H9 (cell line): ENCODE data around the gene REG3G. TPM values are rescaled to one million over a fixed set of nuclear protein-coding genes. Genes with fewer than 3 reads are reported as not detected.

ENCODE experiments used
- DNase-seq: peaks from one replicate; pipeline ENCODE4 v3.0.0-alpha.2; 2017
- H2AFZ ChIP-seq: one replicate; pipeline ENCODE4 v1.6.1; 2013; ENCODE audit warnings: mild to moderate bottlenecking, low read length, control low read depth, moderate library complexity
- H2AK5ac ChIP-seq: 2 replicates; pipeline ENCODE4 v1.6.1; 2013; ENCODE audit warnings: low read length, control low read depth, mixed read lengths; ENCODE audit not compliant: insufficient read length
- H2BK120ac ChIP-seq: one replicate; pipeline ENCODE4 v1.6.1; 2013; ENCODE audit warnings: low read depth, mild to moderate bottlenecking, low read length, control low read depth, inconsistent platforms; ENCODE audit not compliant: poor library complexity, severe bottlenecking
- H2BK12ac ChIP-seq: 2 replicates; pipeline ENCODE4 v1.6.1; 2013; ENCODE audit warnings: low read length, control low read depth, mixed read lengths, low read depth; ENCODE audit not compliant: insufficient read length
- H2BK15ac ChIP-seq: 2 replicates; pipeline ENCODE4 v1.6.1; 2013; ENCODE audit warnings: low read depth, low read length, control low read depth
- H2BK20ac ChIP-seq: one replicate; pipeline ENCODE4 v1.6.1; 2013; ENCODE audit warnings: low read depth, mild to moderate bottlenecking, low read length, control low read depth, inconsistent platforms; ENCODE audit not compliant: poor library complexity, severe bottlenecking
- H2BK5ac ChIP-seq: 2 replicates; pipeline ENCODE4 v1.6.1; 2013; ENCODE audit warnings: low read length, control low read depth, mixed read lengths; ENCODE audit not compliant: insufficient read length
- H3K14ac ChIP-seq: 2 replicates; pipeline ENCODE4 v1.6.1; 2013; ENCODE audit warnings: low read length, control low read depth; ENCODE audit not compliant: insufficient read depth
- H3K18ac ChIP-seq: 2 replicates; pipeline ENCODE4 v1.6.1; 2013; ENCODE audit warnings: low read depth, mild to moderate bottlenecking, mixed read lengths, low read length, control low read depth; ENCODE audit not compliant: insufficient read length
- H3K23ac ChIP-seq: 2 replicates; pipeline ENCODE4 v1.6.1; 2013; ENCODE audit warnings: low read length, control low read depth, mixed read lengths, low read depth; ENCODE audit not compliant: insufficient read length
- H3K23me2 ChIP-seq: 2 replicates; pipeline ENCODE4 v1.6.1; 2013; ENCODE audit warnings: low read depth, mild to moderate bottlenecking, mixed read lengths, low read length, control low read depth; ENCODE audit not compliant: insufficient read length, poor library complexity, severe bottlenecking
- H3K27ac ChIP-seq: 2 replicates; pipeline ENCODE4 v1.5.1; 2013; ENCODE audit warnings: low read length, control low read depth, mixed read lengths, low read depth; ENCODE audit not compliant: insufficient read length
- H3K27me3 ChIP-seq: 2 replicates; pipeline ENCODE4 v1.6.1; 2013; ENCODE audit warnings: low read length, control low read depth, inconsistent platforms; ENCODE audit not compliant: insufficient read depth
- H3K4ac ChIP-seq: 2 replicates; pipeline ENCODE4 v1.6.1; 2013; ENCODE audit warnings: low read depth, mild to moderate bottlenecking, control low read depth, inconsistent platforms, low read length, moderate library complexity
- H3K4me1 ChIP-seq: 2 replicates; pipeline ENCODE4 v1.6.1; 2013; ENCODE audit warnings: low read length, control low read depth, inconsistent platforms; ENCODE audit not compliant: insufficient read depth
- H3K4me2 ChIP-seq: 2 replicates; pipeline ENCODE4 v1.6.1; 2013; ENCODE audit warnings: low read length, control low read depth, mixed read lengths; ENCODE audit not compliant: insufficient read length, insufficient read depth
- H3K56ac ChIP-seq: 2 replicates; pipeline ENCODE4 v1.6.1; 2013; ENCODE audit warnings: low read depth, mild to moderate bottlenecking, mixed read lengths, low read length, control low read depth; ENCODE audit not compliant: insufficient read length
- H3K79me1 ChIP-seq: 2 replicates; pipeline ENCODE4 v1.6.1; 2013; ENCODE audit warnings: low read depth, mild to moderate bottlenecking, moderate library complexity, low read length, control low read depth, inconsistent platforms; ENCODE audit not compliant: insufficient read depth, poor library complexity, severe bottlenecking
- H3K79me2 ChIP-seq: 2 replicates; pipeline ENCODE4 v1.6.1; 2013; ENCODE audit warnings: low read length, control low read depth, inconsistent platforms; ENCODE audit not compliant: insufficient read depth
- H3K9ac ChIP-seq: 2 replicates; pipeline ENCODE4 v1.6.1; 2013; ENCODE audit warnings: low read length, control low read depth, mixed read lengths; ENCODE audit not compliant: insufficient read length; ENCODE audit errors: extremely low read depth
- H3K9me3 ChIP-seq: one replicate; pipeline ENCODE4 v1.6.1; 2013; ENCODE audit warnings: low read depth, low read length, inconsistent platforms; ENCODE audit not compliant: control insufficient read depth
- H3T11ph ChIP-seq: one replicate; pipeline ENCODE4 v1.6.1; 2013; ENCODE audit warnings: mild to moderate bottlenecking, low read length, control low read depth, inconsistent platforms
- H4K20me1 ChIP-seq: one replicate; pipeline ENCODE4 v1.6.1; 2013; ENCODE audit not compliant: control insufficient read depth, insufficient read length, insufficient read depth
- H4K5ac ChIP-seq: 2 replicates; pipeline ENCODE4 v1.6.1; 2013; ENCODE audit warnings: low read depth, mild to moderate bottlenecking, mixed read lengths, low read length, control low read depth; ENCODE audit not compliant: insufficient read length
- H4K8ac ChIP-seq: replicated peaks from 2 replicates; pipeline ENCODE4 v1.6.1; 2013; ENCODE audit warnings: low read length, control low read depth, mixed read lengths, low read depth; ENCODE audit not compliant: insufficient read length
- H4K91ac ChIP-seq: 2 replicates; pipeline ENCODE4 v1.6.1; 2013; ENCODE audit warnings: low read depth, mild to moderate bottlenecking, moderate library complexity, mixed read lengths, low read length, control low read depth; ENCODE audit not compliant: insufficient read length
- H3K27ac Mint-ChIP-seq, 3 experiments: 2 replicates in 2 of 3; 3 replicates in 1 of 3; pipeline ENCODE4 v1.8.0; 2020 to 2021; ENCODE audit warnings: mixed read lengths in 3 of 3, mild to moderate bottlenecking in 1 of 3, moderate library complexity in 1 of 3
- H3K27me3 Mint-ChIP-seq: 2 replicates; pipeline ENCODE4 v1.8.0; 2021; ENCODE audit warnings: low read depth, mild to moderate bottlenecking, moderate library complexity, mixed read lengths
- H3K36me3 Mint-ChIP-seq, 3 experiments: 2 replicates in 2 of 3; 3 replicates in 1 of 3; pipeline ENCODE4 v1.8.0; 2020 to 2021; ENCODE audit warnings: low read depth in 3 of 3, mixed read lengths in 3 of 3; ENCODE audit not compliant: insufficient read depth in 1 of 3
- H3K4me1 Mint-ChIP-seq, 2 experiments: 2 replicates each; pipeline ENCODE4 v1.8.0; 2020; ENCODE audit warnings: mixed read lengths in 2 of 2
- H3K4me3 Mint-ChIP-seq, 2 experiments: 2 replicates in 1 of 2; 3 replicates in 1 of 2; pipeline ENCODE4 v1.8.0; 2020 to 2021; ENCODE audit warnings: mild to moderate bottlenecking in 2 of 2, mixed read lengths in 2 of 2, moderate library complexity in 1 of 2
- H3K9me3 Mint-ChIP-seq, 2 experiments: 2 replicates in 1 of 2; 3 replicates in 1 of 2; pipeline ENCODE4 v1.8.0; 2020; ENCODE audit warnings: mild to moderate bottlenecking in 2 of 2, mixed read lengths in 2 of 2, moderate library complexity in 1 of 2
- CTCF ChIP-seq: fragments of 200-600 bp; sonication (generic); conservative IDR thresholded peaks from 3 replicates; pipeline ENCODE4 v1.8.0; 2021; ENCODE audit warnings: antibody characterized with exemption, mild to moderate bottlenecking
- WGBS: extraction: QIAGEN DNeasy Blood & Tissue Kit; methylation state at CpG from one replicate; pipeline ENCODE4 v1.1.7; 2013; ENCODE audit warnings: missing lambda C conversion rate, low lambda C conversion rate, mixed read lengths; ENCODE audit not compliant: insufficient read length; ENCODE audit errors: extremely low coverage; 5-methylcytosine and 5-hydroxymethylcytosine counted together
- total RNA-seq: library from RNA; stranded (reverse); gene quantifications from 2 replicates; pipeline ENCODE4 v1.2.1, GENCODE V29; 2021

The REG3G gene
- total RNA-seq, 1 experiment from 2014 or later: not detected

- Histone ChIP-seq H3T11ph (no peak overlapping the region), H3K4ac (no peak overlapping the region), H2BK20ac (no peak overlapping the region), H3K56ac (no peak overlapping the region), H2BK5ac (no peak overlapping the region), H3K4me1 (no peaks in the 10 kb centered on the region), H2BK12ac (no peak overlapping the region), H3K23me2 (no peaks in the 10 kb centered on the region), H3K9ac (no peak overlapping the region), H3K4me2 (no peak overlapping the region), H3K23ac (no peak overlapping the region), H2BK15ac (no peak overlapping the region), H4K8ac (no peak overlapping the region), H4K91ac (no peak overlapping the region), H2AFZ (no peak overlapping the region), H3K14ac (no peak overlapping the region), H2AK5ac (no peak overlapping the region), H3K79me2 (no peaks in the 10 kb centered on the region), H2BK120ac (no peak overlapping the region), H3K18ac (no peak overlapping the region), H3K27ac (no peak overlapping the region), H3K9me3 (no peaks in the 10 kb centered on the region), H3K27me3 (no peaks in the 10 kb centered on the region), H4K5ac (no peak overlapping the region), H3K79me1 (no peaks in the 10 kb centered on the region), H4K20me1 (no peaks in the 10 kb centered on the region)
- Mint-ChIP-seq H3K36me3 (no peaks in the 10 kb centered on the region), H3K27ac (no peak overlapping the region), H3K9me3 (no peaks in the 10 kb centered on the region; a peak in 1 of 5 replicates), H3K4me3 (no peak overlapping the region), H3K27me3 (no peaks in the 10 kb centered on the region; the same call in 1 of the 2 replicates), H3K4me1 (no peaks in the 10 kb centered on the region; a peak in 1 of 4 replicates)
- TF ChIP-seq CTCF: no peak
- no peak for DNase-seq
- no CpG with 5 or more reads among the region's 3 CpGs for WGBS
Observed at GRCh38 chr2:79005216-79005615, 20.3 kb upstream of the REG3G start.
